Stomach smooth muscle (tissue), 2 donors: ENCODE results near the gene SULT1C3.

Source experiments
- H3K27ac ChIP-seq: one replicate; pipeline ENCODE4 v1.7.0; 2013; ENCODE audit warnings: mild to moderate bottlenecking, low read length, inconsistent platforms
- H3K27me3 ChIP-seq, 2 donors: one replicate each; pipeline ENCODE4 v1.7.0; 2013; ENCODE audit warnings: low read length in 2 of 2; ENCODE audit not compliant: insufficient read depth in 2 of 2, control insufficient read depth in 1 of 2
- H3K36me3 ChIP-seq, 2 donors: one replicate each; pipeline ENCODE4 v1.7.0; 2013; ENCODE audit warnings: low read length in 2 of 2; ENCODE audit not compliant: control insufficient read depth in 2 of 2, insufficient read depth in 2 of 2
- H3K4me1 ChIP-seq: one replicate; pipeline ENCODE4 v1.7.0; 2013; ENCODE audit warnings: low read length; ENCODE audit not compliant: control insufficient read depth, insufficient read depth
- H3K4me3 ChIP-seq, 2 donors: one replicate each; pipeline ENCODE4 v1.7.0; 2013; ENCODE audit warnings: low read length in 2 of 2
- H3K9ac ChIP-seq, 2 donors: one replicate each; pipeline ENCODE4 v1.7.0; 2013; ENCODE audit warnings: low read length in 2 of 2, mild to moderate bottlenecking in 1 of 2
- H3K9me3 ChIP-seq, 2 donors: one replicate each; pipeline ENCODE4 v1.7.0; 2013; ENCODE audit warnings: low read length in 2 of 2; ENCODE audit not compliant: control insufficient read depth in 2 of 2
- donor health status: healthy.
- donor health status: Pancreatic carcinoma.

The SULT1C3 gene

GRCh38 chr2:108239786-108240185, at the start of gene SULT1C3:
TSS of gene SULT1C3 (plus strand) at chr2:108239968. CDS start at chr2:108247195, 7,227 bp downstream.
- Histone ChIP-seq H3K4me1 (no peaks in the 10 kb centered on the region), H3K27ac (no peak within 1 kb of the TSS), H3K27me3 (no peaks in the 10 kb centered on the region), H3K4me3 (no peak within 1 kb of the TSS), H3K36me3 (no peaks in the 10 kb centered on the region), H3K9ac (no peak within 1 kb of the TSS), H3K9me3 (peaks cover 0 to 2% of the 10 kb centered on the region in 2 donors)

- Histone ChIP-seq H3K36me3 (no peaks in the 10 kb centered on the region), H3K9me3 (no peaks in the 10 kb centered on the region), H3K4me3 (no peak overlapping the region), H3K9ac (no peak overlapping the region), H3K4me1 (no peaks in the 10 kb centered on the region), H3K27ac (no peak overlapping the region), H3K27me3 (no peaks in the 10 kb centered on the region)
These were observed 46.5 kb upstream of the SULT1C3 start for GRCh38 chr2:108193251-108193650.

- H3K4me3 ChIP-seq: no peak overlapping the region
- no peaks in the 10 kb centered on the region for H3K36me3 ChIP-seq
- no peak overlapping the region for H3K9ac ChIP-seq
- no peaks in the 10 kb centered on the region for H3K4me1 ChIP-seq
- no peaks in the 10 kb centered on the region for H3K9me3 ChIP-seq
- no peaks in the 10 kb centered on the region for H3K27me3 ChIP-seq
- no peak overlapping the region for H3K27ac ChIP-seq
These were observed 45.2 kb upstream of the SULT1C3 start for GRCh38 chr2:108194409-108195132.

- Histone ChIP-seq H3K36me3 (no peaks in the 10 kb centered on the region), H3K4me3 (no peak overlapping the region), H3K4me1 (no peaks in the 10 kb centered on the region), H3K27me3 (no peaks in the 10 kb centered on the region), H3K9me3 (no peaks in the 10 kb centered on the region), H3K9ac (no peak overlapping the region), H3K27ac (no peak overlapping the region)
These were observed 44.7 kb upstream of the SULT1C3 start for GRCh38 chr2:108195133-108195439.

GRCh38 chr2:108199726-108200125, 40.0 kb upstream of the SULT1C3 start:
- H3K27me3 ChIP-seq: no peaks in the 10 kb centered on the region
- H3K27ac ChIP-seq: no peak overlapping the region
- peaks cover 0 to 3% of the 10 kb centered on the region in 2 donors for H3K9me3 ChIP-seq
- no peak overlapping the region for H3K9ac ChIP-seq
- H3K4me3 ChIP-seq: no peak overlapping the region
- H3K36me3 ChIP-seq: no peaks in the 10 kb centered on the region
- H3K4me1 ChIP-seq: no peaks in the 10 kb centered on the region

- H3K9me3 ChIP-seq: peaks cover 0 to 3% of the 10 kb centered on the region in 2 donors
- H3K4me1 ChIP-seq: no peaks in the 10 kb centered on the region
- no peak overlapping the region for H3K4me3 ChIP-seq
- H3K9ac ChIP-seq: no peak overlapping the region
- no peak overlapping the region for H3K27ac ChIP-seq
- H3K27me3 ChIP-seq: no peaks in the 10 kb centered on the region
- H3K36me3 ChIP-seq: no peaks in the 10 kb centered on the region
These were observed 39.2 kb upstream of the SULT1C3 start for GRCh38 chr2:108200569-108200968.

GRCh38 chr2:108212671-108213070, 27.1 kb upstream of the SULT1C3 start:
- Histone ChIP-seq H3K4me1 (no peaks in the 10 kb centered on the region), H3K36me3 (no peaks in the 10 kb centered on the region), H3K27ac (no peak overlapping the region), H3K27me3 (no peaks in the 10 kb centered on the region), H3K4me3 (no peak overlapping the region), H3K9me3 (peaks cover 0 to 2% of the 10 kb centered on the region in 2 donors), H3K9ac (no peak overlapping the region)

- Histone ChIP-seq H3K4me3 (no peak overlapping the region), H3K9me3 (no peaks in the 10 kb centered on the region), H3K27ac (no peak overlapping the region), H3K36me3 (no peaks in the 10 kb centered on the region), H3K27me3 (no peaks in the 10 kb centered on the region), H3K9ac (no peak overlapping the region), H3K4me1 (no peaks in the 10 kb centered on the region)
These were observed 24.0 kb upstream of the SULT1C3 start for GRCh38 chr2:108215794-108216211.

- no peaks in the 10 kb centered on the region for H3K9me3 ChIP-seq
- no peaks in the 10 kb centered on the region for H3K4me1 ChIP-seq
- no peak overlapping the region for H3K4me3 ChIP-seq
- H3K27ac ChIP-seq: no peak overlapping the region
- no peak overlapping the region for H3K9ac ChIP-seq
- H3K27me3 ChIP-seq: no peaks in the 10 kb centered on the region
- no peaks in the 10 kb centered on the region for H3K36me3 ChIP-seq
These were observed 22.6 kb upstream of the SULT1C3 start for GRCh38 chr2:108217211-108217610.

GRCh38 chr2:108219688-108220087, 20.1 kb upstream of the SULT1C3 start:
- Histone ChIP-seq H3K9ac (no peak overlapping the region), H3K4me3 (no peak overlapping the region), H3K9me3 (peaks cover 9 to 12% of the 10 kb centered on the region in 2 donors), H3K27me3 (no peaks in the 10 kb centered on the region), H3K36me3 (no peaks in the 10 kb centered on the region), H3K4me1 (no peaks in the 10 kb centered on the region), H3K27ac (no peak overlapping the region)

GRCh38 chr2:108220191-108220590, 19.6 kb upstream of the SULT1C3 start:
- no peaks in the 10 kb centered on the region for H3K27me3 ChIP-seq
- no peaks in the 10 kb centered on the region for H3K36me3 ChIP-seq
- H3K4me1 ChIP-seq: no peaks in the 10 kb centered on the region
- no peak overlapping the region for H3K27ac ChIP-seq
- no peak overlapping the region for H3K4me3 ChIP-seq
- no peak overlapping the region for H3K9ac ChIP-seq
- H3K9me3 ChIP-seq: peaks cover 9 to 12% of the 10 kb centered on the region in 2 donors
